Adrenal gland (tissue), 12 donors: Measurements from ENCODE around the gene RAD51B. TPM values are rescaled to one million over a fixed set of nuclear protein-coding genes. Genes with fewer than 3 reads are reported as not detected.

ENCODE experiments used
- DNase-seq, 7 donors: peaks; one replicate each; pipeline ENCODE4 v3.0.0-alpha.2; 2019 to 2020
- H3K27ac ChIP-seq, 5 donors: fragments of 200-600 bp; sonication (generic) in 4 of 5; 1 replicate in 3 of 5; 2 replicates in 2 of 5; pipeline versions ENCODE4 v1.5.1 to v1.8.0; 2016 to 2020; ENCODE audit warnings: mild to moderate bottlenecking in 1 of 5
- H3K27me3 ChIP-seq: fragments of 200-600 bp; 2 replicates; pipeline ENCODE4 v1.8.0; 2021
- H3K36me3 ChIP-seq, 2 donors: fragments of 200-600 bp; replicated peaks in 1 of 2; 1 replicate in 1 of 2; 2 replicates in 1 of 2; pipeline versions ENCODE4 v1.5.1 to v1.8.0; 2018 to 2022
- H3K4me1 ChIP-seq, 2 donors: fragments of 200-600 bp; replicated peaks in 1 of 2; 1 replicate in 1 of 2; 2 replicates in 1 of 2; pipeline versions ENCODE4 v1.5.1 to v1.8.0; 2018 to 2021
- H3K4me3 ChIP-seq, 4 donors: fragments of 200-600 bp; sonication (generic) in 3 of 4; one replicate each; pipeline ENCODE4 v1.5.1; 2016 to 2018
- H3K9me3 ChIP-seq, 3 donors: fragments of 200-600 bp; sonication (generic) in 1 of 3; replicated peaks in 1 of 3; 1 replicate in 2 of 3; 2 replicates in 1 of 3; pipeline versions ENCODE4 v1.5.1 to v1.8.0; 2016 to 2021
- CTCF ChIP-seq, 6 experiments: fragments of 450-650 bp in 4 of 6; fragments of 200-600 bp in 2 of 6; sonication (generic) in 1 of 6; IDR thresholded peaks; 1 replicate in 5 of 6; 2 replicates in 1 of 6; pipeline versions ENCODE4 v1.5.1 to v1.8.0; 2016 to 2021; ENCODE audit warnings: antibody characterized with exemption in 6 of 6, mild to moderate bottlenecking in 2 of 6, moderate library complexity in 1 of 6
- POLR2A ChIP-seq, 2 donors: fragments of 450-650 bp; IDR thresholded peaks; one replicate each; pipeline ENCODE4 v1.6.1; 2017; ENCODE audit warnings: antibody characterized with exemption in 2 of 2, mild to moderate bottlenecking in 2 of 2, moderate library complexity in 1 of 2
- WGBS, 4 donors: extraction: QIAGEN DNeasy Blood & Tissue Kit in 2 of 4; methylation state at CpG; one replicate each; pipeline versions ENCODE4 v1.1.5 to v1.1.7; 2013 to 2017; 5-methylcytosine and 5-hydroxymethylcytosine counted together
- intact Hi-C, 2 donors: fragments of 100-400 bp; cut with DNase I; formaldehyde crosslinking; loops; one replicate each; pipeline versions ENCODE4 v1.14.1 to v1.15.0; 2022 to 2023
- polyA plus RNA-seq, 3 donors: library from polyadenylated mRNA; stranded (reverse); fragments of 200-250 nt in 2 of 3; fragments of 350-450 nt in 1 of 3; fragmentation: Illumina TruSeq in 1 of 3; extraction: RNeasy Lipid Tissue Mini Kit (QIAGEN cat#74804) in 1 of 3; gene quantifications; one replicate each; pipeline ENCODE4 v1.2.3, GENCODE V29; 2013 to 2014
- total RNA-seq, 9 donors: library from RNA; depleted of rRNA in 4 of 9; stranded (reverse); fragments of >200 nt in 4 of 9; fragments of 120-200 nt in 1 of 9; fragmentation: NEBNext Ultra II Directional in 1 of 9; extraction: Animal tissue kit (Norgen Biotek cat#: 25700) in 1 of 9; gene quantifications; one replicate each; pipeline versions ENCODE4 v1.1.0 to v1.2.4, GENCODE V29; 2013 to 2023
- donor health status: healthy with polysubstance abuse.
- donor health status: Bipolar disorder and iron deficiency.
- donor health status: DM: yes; HTN: yes; CAD: no.
- donor health status: DM: no; HTN: no; CAD: no.
- donor health status: DM: no; HTN: no; CAD: no.
- donor health status: DM: yes; HTN: yes; CAD: no.

The RAD51B gene
- total and polyA plus RNA-seq, 12 donors, result 2.3 to 24.6 (median 12.4) TPM

GRCh38 chr14:68251769-68252100 lies 432.2 kb downstream of the RAD51B start:
- 82 to 96% (median 87%) methylated on average over 1 of the region's 1 CpG for WGBS, 4 donors
- H3K4me1 ChIP-seq, result peaks cover 26 to 45% of the 10 kb centered on the region in 2 donors
- H3K36me3 ChIP-seq, result no peaks in the 10 kb centered on the region
- DNase-seq, result no peak
- TF ChIP-seq POLR2A (IDR thresholded peaks at IDR 0.05), result no peak
- no peak for TF ChIP-seq CTCF (IDR thresholded peaks at IDR 0.05)
- no peaks in the 10 kb centered on the region for H3K27me3 ChIP-seq
- no peak overlapping the region for H3K4me3 ChIP-seq
- intact Hi-C loops, result no loop called here
- no peaks in the 10 kb centered on the region for H3K9me3 ChIP-seq
- H3K27ac ChIP-seq, result no peak overlapping the region

GRCh38 chr14:68253160-68253780 lies 433.7 kb downstream of the RAD51B start:
- Histone ChIP-seq H3K36me3 (no peaks in the 10 kb centered on the region), H3K9me3 (no peaks in the 10 kb centered on the region), H3K27ac (no peak overlapping the region), H3K27me3 (no peaks in the 10 kb centered on the region), H3K4me1 (peaks cover 13 to 30% of the 10 kb centered on the region in 2 donors), H3K4me3 (no peak overlapping the region)
- 77 to 82% (median 82%) methylated on average over 3 of the region's 3 CpGs for WGBS, 4 donors
- TF ChIP-seq POLR2A (IDR thresholded peaks at IDR 0.05) (no peak), CTCF (IDR thresholded peaks at IDR 0.05) (no peak)
- intact Hi-C loops, result no loop called here
- DNase-seq, result no peak

- Histone ChIP-seq H3K9me3 (no peaks in the 10 kb centered on the region), H3K4me1 (peaks cover 13 to 22% of the 10 kb centered on the region in 2 donors), H3K4me3 (no peak overlapping the region), H3K27ac (no peak overlapping the region), H3K27me3 (no peaks in the 10 kb centered on the region), H3K36me3 (no peaks in the 10 kb centered on the region)
- intact Hi-C loops, result no loop called here
- DNase-seq, result no peak
- 70 to 78% (median 71%) methylated on average over 2 of the region's 2 CpGs for WGBS, 4 donors
- TF ChIP-seq POLR2A (IDR thresholded peaks at IDR 0.05), result no peak
- TF ChIP-seq CTCF (IDR thresholded peaks at IDR 0.05), result no peak
These were observed 434.4 kb downstream of the RAD51B start for GRCh38 chr14:68253878-68254528.

- intact Hi-C loops, result no loop called here
- DNase-seq, result no peak
- 85 to 100% (median 97%) methylated on average over 1 of the region's 1 CpG for WGBS, 4 donors
- Histone ChIP-seq H3K36me3 (no peaks in the 10 kb centered on the region), H3K4me3 (no peak overlapping the region), H3K27ac (no peak overlapping the region), H3K4me1 (peaks cover 13% of the 10 kb centered on the region in 2 donors), H3K9me3 (no peaks in the 10 kb centered on the region), H3K27me3 (no peaks in the 10 kb centered on the region)
- TF ChIP-seq CTCF (IDR thresholded peaks at IDR 0.05) (no peak), POLR2A (IDR thresholded peaks at IDR 0.05) (no peak)
These were observed 435.3 kb downstream of the RAD51B start for GRCh38 chr14:68254669-68255527.
